Spleen (tissue), 11 donors: ENCODE data around the gene FGF5. TPM values are rescaled to one million over a fixed set of nuclear protein-coding genes. Genes with fewer than 3 reads are reported as not detected.

Experiments
- DNase-seq: peaks from one replicate; pipeline ENCODE4 v3.0.0-alpha.2; 2020
- H3K27ac ChIP-seq, 8 donors: fragments of 200-600 bp; sonication (generic) in 7 of 8; 1 replicate in 4 of 8; 2 replicates in 4 of 8; pipeline versions ENCODE4 v1.5.0 to v1.8.0; 2016 to 2021; ENCODE audit warnings: inconsistent platforms in 4 of 8, mild to moderate bottlenecking in 4 of 8, moderate library complexity in 1 of 8
- H3K27me3 ChIP-seq, 7 donors: fragments of 200-600 bp; sonication (generic) in 6 of 7; replicated peaks in 1 of 7; 1 replicate in 4 of 7; 2 replicates in 3 of 7; pipeline versions ENCODE4 v1.5.0 to v1.8.0; 2016 to 2021; ENCODE audit warnings: inconsistent platforms in 3 of 7, mild to moderate bottlenecking in 1 of 7
- H3K36me3 ChIP-seq, 6 donors: fragments of 200-600 bp; sonication (generic) in 5 of 6; 1 replicate in 4 of 6; 2 replicates in 2 of 6; pipeline versions ENCODE4 v1.5.0 to v1.8.0; 2016 to 2021; ENCODE audit warnings: inconsistent platforms in 2 of 6
- H3K4me1 ChIP-seq, 6 donors: fragments of 200-600 bp; sonication (generic) in 5 of 6; 1 replicate in 3 of 6; 2 replicates in 3 of 6; pipeline versions ENCODE4 v1.5.0 to v1.8.0; 2016 to 2021; ENCODE audit warnings: inconsistent platforms in 3 of 6
- H3K4me3 ChIP-seq, 8 donors: fragments of 200-600 bp; sonication (generic) in 7 of 8; 1 replicate in 4 of 8; 2 replicates in 4 of 8; pipeline versions ENCODE4 v1.5.0 to v1.8.0; 2016 to 2021; ENCODE audit warnings: inconsistent platforms in 4 of 8, mild to moderate bottlenecking in 4 of 8, moderate library complexity in 2 of 8
- H3K9me3 ChIP-seq, 8 donors: fragments of 200-600 bp; sonication (generic) in 7 of 8; 1 replicate in 4 of 8; 2 replicates in 4 of 8; pipeline versions ENCODE4 v1.5.0 to v1.8.0; 2016 to 2021; ENCODE audit warnings: inconsistent platforms in 4 of 8
- CTCF ChIP-seq, 11 experiments: fragments of 200-600 bp in 7 of 11; fragments of 450-650 bp in 4 of 11; sonication (generic) in 4 of 11; IDR thresholded peaks in 8 of 11; conservative IDR thresholded peaks in 3 of 11; 1 replicate in 7 of 11; 2 replicates in 4 of 11; pipeline versions ENCODE4 v1.4.0 to v1.8.0; 2016 to 2021; ENCODE audit warnings: antibody characterized with exemption in 11 of 11, inconsistent platforms in 4 of 11, mild to moderate bottlenecking in 1 of 11
- POLR2A ChIP-seq, 3 donors: fragments of 450-650 bp; IDR thresholded peaks; one replicate each; pipeline ENCODE4 v1.5.1; 2017; ENCODE audit warnings: antibody characterized with exemption in 3 of 3, mild to moderate bottlenecking in 1 of 3
- POLR2AphosphoS5 ChIP-seq, 3 donors: sonication (generic); formaldehyde crosslinking; IDR thresholded peaks; one replicate each; pipeline ENCODE4 v1.5.1; 2017; ENCODE audit warnings: antibody characterized with exemption in 3 of 3
- WGBS, 5 donors: extraction: QIAGEN DNeasy Blood & Tissue Kit in 3 of 5; methylation state at CpG; one replicate each; pipeline versions ENCODE4 v1.1.5 to v1.1.7; 2013 to 2018; 5-methylcytosine and 5-hydroxymethylcytosine counted together
- intact Hi-C: fragments of 100-400 bp; cut with DNase I; formaldehyde crosslinking; loops from one replicate; pipeline ENCODE4 v1.15.0; 2023; ENCODE audit warnings: low total_unique reads
- polyA plus RNA-seq, 3 donors: library from polyadenylated mRNA; stranded (reverse); fragments of 200-250 nt; gene quantifications; one replicate each; pipeline ENCODE4 v1.2.1, GENCODE V29; 2013
- total RNA-seq, 7 donors: library from RNA; depleted of rRNA in 3 of 7; stranded (reverse); fragments of >200 nt in 3 of 7; fragmentation: NEBNext Ultra II Directional in 4 of 7; extraction: Animal tissue kit (Norgen Biotek cat#: 25700) in 4 of 7; gene quantifications; one replicate each; pipeline versions ENCODE4 v1.1.0 to v1.2.1, GENCODE V29; 2016 to 2021
- donor health status: healthy with polysubstance abuse.
- donor health status: DM: no; HTN: no; CAD: no; lungs with moderate emphysema.
- donor health status: DM: no; HTN: no; CAD: no.
- donor health status: Bipolar disorder and iron deficiency.
- donor health status: healthy.
- donor health status: DM: no; HTN: no; CAD: no.
- donor health status: DM: yes; HTN: yes; CAD: no.

FGF5 gene
- total and polyA plus RNA-seq, 10 donors = 0.06 TPM; not detected in 9

- TF ChIP-seq CTCF (IDR thresholded peaks at IDR 0.05 in 8 of 11, conservative IDR thresholded peaks at IDR 0.05 in 3 of 11) (no peak), POLR2A (IDR thresholded peaks at IDR 0.05) (no peak)
- DNase-seq = peak; percentile 20
- Histone ChIP-seq H3K9me3 (peaks cover 0 to 7% (median 3%) of the 10 kb centered on the region in 8 donors), H3K36me3 (no peaks in the 10 kb centered on the region), H3K4me1 (peaks cover 0 to 18% (median 13%) of the 10 kb centered on the region in 6 donors), H3K27me3 (peaks cover 0 to 85% (median 17%) of the 10 kb centered on the region in 7 donors), H3K27ac (no peak overlapping the region), H3K4me3 (peak overlapping the region in 3 of 8 donors; percentile 59 to 81 (median 63))
- intact Hi-C loops = no loop called here
- 11 to 16% (median 14%) methylated on average over 10 of the region's 10 CpGs for WGBS, 5 donors
These were observed 70.1 kb downstream of the FGF5 start for GRCh38 chr4:80336582-80336981.

DNA sequence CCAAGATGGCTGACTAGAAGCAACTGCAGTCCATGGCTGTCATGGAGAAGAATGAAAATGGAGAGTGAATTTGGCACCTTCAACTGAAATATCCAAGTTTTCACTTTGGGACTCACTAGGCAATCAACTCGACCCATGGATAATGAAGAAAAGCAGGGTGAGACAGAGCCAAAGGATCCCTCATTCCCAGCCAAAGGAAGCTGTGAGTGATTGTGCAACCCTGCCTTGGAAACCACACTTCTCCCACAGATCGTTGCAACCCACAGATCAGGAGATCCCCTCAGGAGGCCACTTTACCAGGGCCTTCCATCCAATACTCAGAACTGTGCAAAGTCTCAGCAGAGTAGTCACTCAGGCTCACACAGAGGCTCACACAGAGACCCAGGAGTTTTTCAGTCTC lies 73.6 kb downstream of the FGF5 start:
- DNase-seq = no peak
- TF ChIP-seq POLR2A (IDR thresholded peaks at IDR 0.05) = no peak
- TF ChIP-seq POLR2AphosphoS5 (IDR thresholded peaks at IDR 0.05) = no peak
- no peak for TF ChIP-seq CTCF (IDR thresholded peaks at IDR 0.05 in 8 of 11, conservative IDR thresholded peaks at IDR 0.05 in 3 of 11)
- peaks cover 0 to 51% (median 16%) of the 10 kb centered on the region in 7 donors for H3K27me3 ChIP-seq
- H3K9me3 ChIP-seq = peaks cover 0 to 32% (median 21%) of the 10 kb centered on the region in 8 donors
- intact Hi-C loops = no loop called here
- H3K27ac ChIP-seq = no peak overlapping the region
- WGBS, 5 donors = 32 to 64% (median 42%) methylated on average over 2 of the region's 2 CpGs
- H3K36me3 ChIP-seq = no peaks in the 10 kb centered on the region
- H3K4me3 ChIP-seq = no peak overlapping the region
- H3K4me1 ChIP-seq = peaks cover 0 to 16% (median 13%) of the 10 kb centered on the region in 6 donors

Other genes with a start within 250 kb of the FGF5 start
- gene ANTXR2, start 193.4 kb upstream of the FGF5 start, total RNA-seq = 10 to 100 TPM; 30.9 to 56.3 (median 43.3) TPM
- 1 to 10 TPM; 3.7 to 5.8 (median 5.1) TPM for gene ANTXR2, start 193.4 kb upstream of the FGF5 start, polyA plus RNA-seq
- 1 to 10 TPM; 2.7 to 5.1 (median 3.4) TPM for gene PRDM8, start 69.2 kb upstream of the FGF5 start, total RNA-seq
- gene PRDM8, start 69.2 kb upstream of the FGF5 start, polyA plus RNA-seq = 1 to 10 TPM in 2 of 3 donors, under 1 TPM in 1; 0.99 to 1.9 (median 1.2) TPM
- not detected for gene CFAP299, start 69.1 kb downstream of the FGF5 start, total RNA-seq
- gene CFAP299, start 69.1 kb downstream of the FGF5 start, polyA plus RNA-seq = under 1 TPM in 1 of 3 donors, not detected in 2; 0.11 TPM